Measurements from ENCODE around the gene MRPS25.
"Not testable (repeated sequence)": the region's sequence is repeated elsewhere in the genome, so short reads cannot be mapped to it uniquely, and the experiment has no call there.

Gene MRPS25

DNA sequence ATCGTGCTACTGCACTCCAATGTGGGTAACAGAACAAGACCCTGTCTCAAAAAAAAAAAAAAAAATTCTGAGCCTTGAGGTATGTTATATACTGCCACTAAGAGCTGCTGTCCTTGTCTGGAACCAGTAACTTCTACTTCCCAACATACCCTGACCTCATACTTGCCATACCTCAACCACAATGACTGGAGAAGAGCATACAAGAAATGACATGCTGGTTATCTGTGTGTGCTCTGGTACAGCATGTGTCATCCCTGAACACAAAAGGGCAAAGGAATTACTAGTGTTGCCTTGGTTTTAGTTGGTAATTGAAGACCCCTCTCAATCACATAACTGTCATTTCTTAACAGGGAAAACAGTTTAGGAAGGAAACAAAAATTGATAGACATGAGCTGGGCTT is 54.5 kb downstream of the MRPS25 start:
- no peak for TF ChIP-seq ZFX (IDR thresholded peaks at IDR 0.05)
- TF ChIP-seq, protein P1, sequence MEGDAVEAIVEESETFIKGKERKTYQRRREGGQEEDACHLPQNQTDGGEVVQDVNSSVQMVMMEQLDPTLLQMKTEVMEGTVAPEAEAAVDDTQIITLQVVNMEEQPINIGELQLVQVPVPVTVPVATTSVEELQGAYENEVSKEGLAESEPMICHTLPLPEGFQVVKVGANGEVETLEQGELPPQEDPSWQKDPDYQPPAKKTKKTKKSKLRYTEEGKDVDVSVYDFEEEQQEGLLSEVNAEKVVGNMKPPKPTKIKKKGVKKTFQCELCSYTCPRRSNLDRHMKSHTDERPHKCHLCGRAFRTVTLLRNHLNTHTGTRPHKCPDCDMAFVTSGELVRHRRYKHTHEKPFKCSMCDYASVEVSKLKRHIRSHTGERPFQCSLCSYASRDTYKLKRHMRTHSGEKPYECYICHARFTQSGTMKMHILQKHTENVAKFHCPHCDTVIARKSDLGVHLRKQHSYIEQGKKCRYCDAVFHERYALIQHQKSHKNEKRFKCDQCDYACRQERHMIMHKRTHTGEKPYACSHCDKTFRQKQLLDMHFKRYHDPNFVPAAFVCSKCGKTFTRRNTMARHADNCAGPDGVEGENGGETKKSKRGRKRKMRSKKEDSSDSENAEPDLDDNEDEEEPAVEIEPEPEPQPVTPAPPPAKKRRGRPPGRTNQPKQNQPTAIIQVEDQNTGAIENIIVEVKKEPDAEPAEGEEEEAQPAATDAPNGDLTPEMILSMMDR (conservative IDR thresholded peaks at IDR 0.05) = no peak
- no peak overlapping the region for H3K27ac ChIP-seq

DNA sequence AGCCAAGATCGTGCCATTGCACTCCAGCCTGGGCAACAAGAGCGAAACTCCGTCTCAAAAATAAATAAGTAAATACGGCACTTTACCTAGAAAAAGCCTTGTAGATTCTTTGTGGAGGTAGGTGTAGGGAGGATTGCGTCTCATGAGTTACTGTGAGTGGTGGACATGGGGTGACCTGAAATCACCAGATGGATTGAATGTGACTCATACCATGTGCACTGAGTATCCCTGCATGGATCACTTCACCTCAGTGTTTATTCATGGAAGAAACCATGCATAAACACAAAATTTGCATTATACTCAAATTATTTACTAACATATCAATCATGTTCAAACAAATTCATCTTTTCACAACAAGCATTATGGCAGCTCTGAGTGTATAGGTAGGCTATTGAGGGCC is 55.9 kb downstream of the MRPS25 start:
- H3K27ac ChIP-seq = no peak overlapping the region
- TF ChIP-seq, protein P1 (conservative IDR thresholded peaks at IDR 0.05) = no peak
- no peak for TF ChIP-seq ZFX (IDR thresholded peaks at IDR 0.05)

DNA sequence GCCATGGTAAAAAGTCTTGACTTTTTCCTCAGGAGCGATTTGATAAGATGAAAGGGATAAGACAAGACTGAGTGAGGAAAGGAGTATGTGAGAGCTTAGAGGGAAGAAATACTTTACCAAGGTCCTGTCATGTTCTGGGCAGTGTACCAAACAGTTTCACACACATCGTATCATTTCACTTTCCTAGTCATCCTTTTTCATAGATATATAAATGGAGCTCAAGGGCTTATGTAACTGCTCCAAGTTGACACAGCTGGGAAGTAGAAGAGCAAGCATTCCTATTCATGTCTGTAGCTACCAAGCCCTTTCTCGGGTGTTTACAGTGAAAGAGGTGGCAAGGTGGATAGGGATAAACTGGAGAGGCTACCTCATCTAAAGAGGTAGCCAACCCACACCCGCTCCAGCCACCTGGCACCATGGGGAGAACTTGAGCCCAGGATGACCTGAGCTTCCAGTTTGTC is 57.4 kb downstream of the MRPS25 start:
- H3K27ac ChIP-seq = no peak overlapping the region
- TF ChIP-seq, protein P1 (conservative IDR thresholded peaks at IDR 0.05) = no peak
- no peak for TF ChIP-seq ZFX (IDR thresholded peaks at IDR 0.05)

DNA sequence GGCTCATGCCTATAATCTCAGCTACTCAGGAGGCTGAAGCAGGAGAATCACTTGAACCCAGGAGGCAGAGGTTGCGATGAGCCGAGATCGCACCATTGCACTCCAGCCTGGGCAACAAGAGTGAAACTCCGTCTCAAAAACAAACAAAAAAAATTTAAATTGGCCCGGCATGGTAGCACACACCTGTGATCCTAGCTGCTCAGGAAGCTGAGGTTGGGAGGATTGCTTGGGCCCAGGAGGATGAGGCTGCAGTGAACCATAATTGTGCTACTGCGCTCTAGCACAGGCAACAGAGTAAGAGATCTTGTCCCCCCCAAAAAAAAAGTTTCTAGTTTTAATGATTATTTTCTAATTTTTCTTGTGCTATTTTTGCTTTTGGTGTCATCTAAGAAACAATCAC is 65.9 kb downstream of the MRPS25 start:
- H3K27ac ChIP-seq = not testable (repeated sequence)

Measured in C4-2B (cell line).